HG03558 (cell line): Measurements from ENCODE around the gene SPHKAP.
A peak's percentile ranks its signal among the peaks of the same experiment; 100 is the strongest.
"Not testable (repeated sequence)": the region's sequence is repeated elsewhere in the genome, so short reads cannot be mapped to it uniquely, and the experiment has no call there.

Experiments
- ATAC-seq: cut with Tn5 transposase; IDR thresholded peaks from one replicate; pipeline ENCODE4 v1.9.1; 2021; ENCODE audit warnings: moderate number of reproducible peaks; ENCODE audit not compliant: unreplicated experiment; ENCODE audit errors: extremely low read depth

The SPHKAP gene

GRCh38 chr2:228039752-228040534 lies 141.5 kb downstream of the SPHKAP start:
- peak; percentile 80 for ATAC-seq

GRCh38 chr2:228038967-228039366 lies 142.5 kb downstream of the SPHKAP start:
- no peak for ATAC-seq

- no peak for ATAC-seq
These were observed 143.6 kb downstream of the SPHKAP start for GRCh38 chr2:228037915-228038314.

- no peak for ATAC-seq
These were observed 157.9 kb downstream of the SPHKAP start for GRCh38 chr2:228023619-228024018.

- ATAC-seq: no peak
These were observed 163.2 kb downstream of the SPHKAP start for GRCh38 chr2:228018311-228018710.

GRCh38 chr2:228017784-228018183 lies 163.7 kb downstream of the SPHKAP start:
- ATAC-seq: no peak

GRCh38 chr2:228016402-228016801 lies 165.1 kb downstream of the SPHKAP start:
- ATAC-seq: no peak

GRCh38 chr2:228015741-228016140 lies 165.7 kb downstream of the SPHKAP start:
- ATAC-seq: no peak

GRCh38 chr2:227996366-227996765 lies 185.1 kb downstream of the SPHKAP start:
- ATAC-seq: no peak

GRCh38 chr2:227990937-227991336 lies 190.6 kb downstream of the SPHKAP start:
- ATAC-seq: no peak

- no peak for ATAC-seq
These were observed 208.2 kb downstream of the SPHKAP start for GRCh38 chr2:227973241-227973640.

- no peak for ATAC-seq
These were observed 209.8 kb downstream of the SPHKAP start for GRCh38 chr2:227971619-227972230.

GRCh38 chr2:227960317-227960716 lies 221.2 kb downstream of the SPHKAP start:
- no peak for ATAC-seq

GRCh38 chr2:227942965-227943364 lies 238.5 kb downstream of the SPHKAP start:
- no peak for ATAC-seq

- ATAC-seq: no peak
These were observed 239.5 kb downstream of the SPHKAP start for GRCh38 chr2:227942021-227942420.

- no peak for ATAC-seq
These were observed 242.0 kb downstream of the SPHKAP start for GRCh38 chr2:227939271-227940027.

GRCh38 chr2:227936249-227936648 lies 245.2 kb downstream of the SPHKAP start:
- ATAC-seq: not testable (repeated sequence)

GRCh38 chr2:227933884-227934283 lies 247.6 kb downstream of the SPHKAP start:
- no peak for ATAC-seq

- no peak for ATAC-seq
These were observed 249.1 kb downstream of the SPHKAP start for GRCh38 chr2:227932403-227932802.

GRCh38 chr2:227932001-227932400 lies 249.5 kb downstream of the SPHKAP start:
- no peak for ATAC-seq
